Activated naive CD4-positive, alpha-beta T cell treated with anti-CD3 and anti-CD28 coated beads, Interleukin-2, amount 50 U/mL, for 72 hours (primary cell): Measurements from ENCODE around the gene DEFB113. TPM values are rescaled to one million over a fixed set of nuclear protein-coding genes. Genes with fewer than 3 reads are reported as not detected.
"Not testable (repeated sequence)": the region's sequence is repeated elsewhere in the genome, so short reads cannot be mapped to it uniquely, and the experiment has no call there.

Experiments used
- ATAC-seq, 2 donors: fragments of 150-1000 bp; cut with Tn5 transposase; 2 replicates each; pipeline ENCODE4 v1.10.0; 2021; ENCODE audit warnings: mild to moderate bottlenecking in 2 of 2, moderate library complexity in 2 of 2
- DNase-seq, 2 donors: peaks; one replicate each; pipeline ENCODE4 v3.0.0; 2021 to 2022; ENCODE audit warnings: low spot score in 2 of 2
- H3K27ac Mint-ChIP-seq, 2 donors: one replicate each; pipeline ENCODE4 v1.8.0; 2022; ENCODE audit warnings: mild to moderate bottlenecking in 2 of 2, mixed read lengths in 2 of 2
- H3K36me3 Mint-ChIP-seq, 2 donors: one replicate each; pipeline ENCODE4 v1.8.0; 2022; ENCODE audit warnings: mixed read lengths in 2 of 2
- H3K9me3 Mint-ChIP-seq, 2 donors: one replicate each; pipeline ENCODE4 v1.8.0; 2022; ENCODE audit warnings: mixed read lengths in 2 of 2
- total RNA-seq, 2 donors: library from RNA; stranded (reverse); gene quantifications; one replicate each; pipeline ENCODE4 v1.2.3, GENCODE V29; 2022

DEFB113 gene
- total RNA-seq, 2 donors from 2014 or later: not detected

- peaks cover 3 to 6% of the 10 kb centered on the region in 2 donors for H3K9me3 Mint-ChIP-seq
- no peaks in the 10 kb centered on the region for H3K36me3 Mint-ChIP-seq
- DNase-seq (no peak), ATAC-seq (no peak)
- H3K27ac Mint-ChIP-seq: no peak overlapping the region
Measured at GRCh38 chr6:49949062-49949461, 20.4 kb downstream of the DEFB113 start.

- Mint-ChIP-seq H3K9me3 (peaks cover 3 to 7% of the 10 kb centered on the region in 2 donors), H3K36me3 (no peaks in the 10 kb centered on the region), H3K27ac (no peak overlapping the region)
- no peak for DNase-seq
- no peak for ATAC-seq
Measured at GRCh38 chr6:49946835-49947234, 22.6 kb downstream of the DEFB113 start.

GRCh38 chr6:49944068-49944467 lies 25.4 kb downstream of the DEFB113 start:
- ATAC-seq, H3K36me3 Mint-ChIP-seq, H3K27ac Mint-ChIP-seq, H3K9me3 Mint-ChIP-seq, DNase-seq: not testable (repeated sequence)

GRCh38 chr6:49939993-49940498 lies 29.4 kb downstream of the DEFB113 start:
- Mint-ChIP-seq H3K27ac (no peak overlapping the region), H3K9me3 (peaks cover 3 to 4% of the 10 kb centered on the region in 2 donors), H3K36me3 (no peaks in the 10 kb centered on the region)
- DNase-seq: no peak
- no peak for ATAC-seq

GRCh38 chr6:49937811-49938210 lies 31.6 kb downstream of the DEFB113 start:
- ATAC-seq (no peak), DNase-seq (no peak)
- Mint-ChIP-seq H3K9me3 (no peaks in the 10 kb centered on the region), H3K36me3 (no peaks in the 10 kb centered on the region), H3K27ac (no peak overlapping the region)

- ATAC-seq (no peak), DNase-seq (no peak)
- H3K27ac Mint-ChIP-seq: no peak overlapping the region
- no peaks in the 10 kb centered on the region for H3K9me3 Mint-ChIP-seq
- no peaks in the 10 kb centered on the region for H3K36me3 Mint-ChIP-seq
Measured at GRCh38 chr6:49937017-49937416, 32.4 kb downstream of the DEFB113 start.

- no peaks in the 10 kb centered on the region for H3K36me3 Mint-ChIP-seq
- ATAC-seq (no peak), DNase-seq (no peak)
- no peaks in the 10 kb centered on the region for H3K9me3 Mint-ChIP-seq
- no peak overlapping the region for H3K27ac Mint-ChIP-seq
Measured at GRCh38 chr6:49935387-49935786, 34.0 kb downstream of the DEFB113 start.

- ATAC-seq (no peak), DNase-seq (no peak)
- Mint-ChIP-seq H3K27ac (no peak overlapping the region), H3K36me3 (no peaks in the 10 kb centered on the region), H3K9me3 (no peaks in the 10 kb centered on the region)
Measured at GRCh38 chr6:49934770-49935169, 34.7 kb downstream of the DEFB113 start.

- H3K27ac Mint-ChIP-seq: no peak overlapping the region
- ATAC-seq (no peak), DNase-seq (no peak)
- H3K36me3 Mint-ChIP-seq: no peaks in the 10 kb centered on the region
- no peaks in the 10 kb centered on the region for H3K9me3 Mint-ChIP-seq
Measured at GRCh38 chr6:49933526-49933925, 35.9 kb downstream of the DEFB113 start.

GRCh38 chr6:49929340-49929739 lies 40.1 kb downstream of the DEFB113 start:
- Mint-ChIP-seq H3K27ac (no peak overlapping the region), H3K36me3 (no peaks in the 10 kb centered on the region), H3K9me3 (peaks cover 4 to 5% of the 10 kb centered on the region in 2 donors)
- DNase-seq (no peak), ATAC-seq (no peak)

GRCh38 chr6:49923826-49924225 lies 45.6 kb downstream of the DEFB113 start:
- ATAC-seq: no peak
- Mint-ChIP-seq H3K27ac (no peak overlapping the region), H3K36me3 (no peaks in the 10 kb centered on the region), H3K9me3 (peaks cover 7 to 18% of the 10 kb centered on the region in 2 donors)
- DNase-seq: no peak

- Mint-ChIP-seq H3K9me3 (peaks cover 3 to 13% of the 10 kb centered on the region in 2 donors), H3K36me3 (no peaks in the 10 kb centered on the region), H3K27ac (no peak overlapping the region)
- DNase-seq: no peak
- ATAC-seq: no peak
Measured at GRCh38 chr6:49919935-49920644, 49.3 kb downstream of the DEFB113 start.

GRCh38 chr6:49919261-49919660 lies 50.2 kb downstream of the DEFB113 start:
- no peak overlapping the region for H3K27ac Mint-ChIP-seq
- H3K36me3 Mint-ChIP-seq: no peaks in the 10 kb centered on the region
- peaks cover 3 to 13% of the 10 kb centered on the region in 2 donors for H3K9me3 Mint-ChIP-seq
- ATAC-seq: no peak
- no peak for DNase-seq

- peaks cover 3 to 13% of the 10 kb centered on the region in 2 donors for H3K9me3 Mint-ChIP-seq
- ATAC-seq: no peak
- no peaks in the 10 kb centered on the region for H3K36me3 Mint-ChIP-seq
- H3K27ac Mint-ChIP-seq: no peak overlapping the region
- DNase-seq: no peak
Measured at GRCh38 chr6:49918787-49919186, 50.6 kb downstream of the DEFB113 start.

Other genes with a start within 250 kb of the DEFB113 start
- not detected for gene CRISP3, start 225.2 kb downstream of the DEFB113 start, total RNA-seq
- gene PGK2, start 182.3 kb downstream of the DEFB113 start, total RNA-seq: not detected
- not detected for gene CRISP1, start 103.1 kb downstream of the DEFB113 start, total RNA-seq
- not detected for gene DEFB114, start 5.5 kb downstream of the DEFB113 start, total RNA-seq
- gene DEFB110, start 52.4 kb upstream of the DEFB113 start, total RNA-seq: not detected
- gene DEFB112, start 80.3 kb upstream of the DEFB113 start, total RNA-seq: not detected